ENCODE measurements around the gene HOXD10. TPM values are rescaled to one million over a fixed set of nuclear protein-coding genes. Genes with fewer than 3 reads are reported as not detected.
A peak's percentile ranks its signal among the peaks of the same experiment; 100 is the strongest.

The HOXD10 gene
- total and polyA plus RNA-seq, 2 of the 13 experiments (the other 11 are each of a cell fraction or from before 2014, with no cell fraction given): not detected

DNA sequence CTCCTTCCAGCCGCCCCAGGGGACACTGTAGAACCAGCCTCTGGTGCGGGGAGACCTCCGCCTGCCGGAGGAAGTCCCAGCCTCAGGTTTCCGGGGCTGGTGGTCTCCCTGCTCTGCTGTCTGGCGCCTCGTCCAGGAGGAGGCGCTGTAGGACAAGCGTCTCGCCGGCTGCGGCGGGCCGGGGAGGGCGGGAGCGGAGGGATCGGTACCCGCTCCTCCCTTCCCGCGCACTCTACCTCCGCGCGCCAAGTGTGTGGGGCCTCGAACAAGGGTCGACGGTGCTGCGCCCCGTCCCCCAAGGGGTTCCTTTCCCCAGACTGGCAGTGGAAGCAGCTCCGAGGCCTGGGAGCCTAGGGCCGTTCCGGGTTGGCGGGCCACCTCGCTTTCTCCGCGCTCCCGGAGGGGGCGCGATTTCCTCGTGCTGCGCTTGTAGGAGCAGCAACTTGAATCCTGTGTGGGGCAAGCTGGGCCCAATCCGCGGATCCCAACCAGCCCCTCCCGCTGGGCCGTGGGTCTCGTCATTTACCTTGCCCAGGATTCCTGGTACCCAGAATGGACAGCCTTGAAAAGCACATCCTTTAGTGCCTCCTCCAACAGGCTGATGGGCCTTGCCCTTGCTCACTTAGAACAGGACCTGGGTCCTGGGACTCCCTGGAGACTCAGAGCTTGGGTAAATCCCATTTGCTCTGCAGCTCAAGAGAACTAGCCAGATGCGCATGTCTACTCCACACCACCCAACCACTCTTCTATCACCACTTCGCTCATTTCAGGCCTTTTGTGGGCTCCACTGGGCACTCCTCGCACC lies 24.1 kb downstream of the HOXD10 start (continued):
- TF ChIP-seq EHMT2 (IDR thresholded peaks at IDR 0.05; ENCODE audit: borderline replicate concordance, low read depth, low read length) (no peak), MEIS1 (CRISPR knock-in tag; IDR thresholded peaks at IDR 0.05; ENCODE audit: borderline replicate concordance) (peak; percentile 57; the same call in 1 of the 2 replicates), ZFP62 (CRISPR knock-in tag; IDR thresholded peaks at IDR 0.05) (no peak), ZNF331 (CRISPR knock-in tag; IDR thresholded peaks at IDR 0.05) (peak; percentile 66; the same call in 1 of the 2 replicates), SOX6 (IDR thresholded peaks at IDR 0.05) (no peak), SOX6 (CRISPR knock-in tag; IDR thresholded peaks at IDR 0.05) (peak; percentile 36; the same call in 1 of the 2 replicates), ZNF235 (CRISPR knock-in tag; IDR thresholded peaks at IDR 0.05; ENCODE audit: borderline replicate concordance) (no peak), DMAP1 (CRISPR knock-in tag; IDR thresholded peaks at IDR 0.05) (peak; percentile 47), ZNF781 (CRISPR knock-in tag; IDR thresholded peaks at IDR 0.05; ENCODE audit: borderline replicate concordance, not compliant biosample characterization) (no peak), AGO1 (IDR thresholded peaks at IDR 0.05; ENCODE audit: low read depth, low read length, poor library complexity, severe bottlenecking) (peak; percentile 73), YY1 (IDR thresholded peaks at IDR 0.05; ENCODE audit: insufficient read depth, insufficient replicate concordance, low read depth, low read length) (peak; percentile 68), MAFK (conservative IDR thresholded peaks at IDR 0.05 in 1 of 2, IDR thresholded peaks at IDR 0.05 in 1 of 2; ENCODE audit: low read length in 2 of 2) (no peak), ZNF724P (CRISPR knock-in tag; IDR thresholded peaks at IDR 0.05; ENCODE audit: borderline replicate concordance) (peak; percentile 65; the same call in 1 of the 2 replicates), ZFAT (CRISPR knock-in tag; conservative IDR thresholded peaks at IDR 0.05) (no peak), ZNF598 (CRISPR knock-in tag; IDR thresholded peaks at IDR 0.05; ENCODE audit: borderline replicate concordance) (peak; percentile 91; the same call in 1 of the 2 replicates), NR2F1 (CRISPR knock-in tag; IDR thresholded peaks at IDR 0.05) (no peak), ZNF17 (CRISPR knock-in tag; IDR thresholded peaks at IDR 0.05) (no peak), BRCA1 (CRISPR knock-in tag; IDR thresholded peaks at IDR 0.05) (no peak), ZBTB8A (CRISPR knock-in tag; IDR thresholded peaks at IDR 0.05; ENCODE audit: borderline replicate concordance, low read depth) (no peak)
- TF ChIP-seq, protein P1, sequence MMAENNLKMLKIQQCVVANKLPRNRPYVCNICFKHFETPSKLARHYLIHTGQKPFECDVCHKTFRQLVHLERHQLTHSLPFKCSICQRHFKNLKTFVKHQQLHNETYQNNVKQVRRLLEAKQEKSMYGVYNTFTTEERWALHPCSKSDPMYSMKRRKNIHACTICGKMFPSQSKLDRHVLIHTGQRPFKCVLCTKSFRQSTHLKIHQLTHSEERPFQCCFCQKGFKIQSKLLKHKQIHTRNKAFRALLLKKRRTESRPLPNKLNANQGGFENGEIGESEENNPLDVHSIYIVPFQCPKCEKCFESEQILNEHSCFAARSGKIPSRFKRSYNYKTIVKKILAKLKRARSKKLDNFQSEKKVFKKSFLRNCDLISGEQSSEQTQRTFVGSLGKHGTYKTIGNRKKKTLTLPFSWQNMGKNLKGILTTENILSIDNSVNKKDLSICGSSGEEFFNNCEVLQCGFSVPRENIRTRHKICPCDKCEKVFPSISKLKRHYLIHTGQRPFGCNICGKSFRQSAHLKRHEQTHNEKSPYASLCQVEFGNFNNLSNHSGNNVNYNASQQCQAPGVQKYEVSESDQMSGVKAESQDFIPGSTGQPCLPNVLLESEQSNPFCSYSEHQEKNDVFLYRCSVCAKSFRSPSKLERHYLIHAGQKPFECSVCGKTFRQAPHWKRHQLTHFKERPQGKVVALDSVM (CRISPR knock-in tag; IDR thresholded peaks at IDR 0.05): peak; percentile 55; the same call in 1 of the 2 replicates
- TF ChIP-seq, protein P2, sequence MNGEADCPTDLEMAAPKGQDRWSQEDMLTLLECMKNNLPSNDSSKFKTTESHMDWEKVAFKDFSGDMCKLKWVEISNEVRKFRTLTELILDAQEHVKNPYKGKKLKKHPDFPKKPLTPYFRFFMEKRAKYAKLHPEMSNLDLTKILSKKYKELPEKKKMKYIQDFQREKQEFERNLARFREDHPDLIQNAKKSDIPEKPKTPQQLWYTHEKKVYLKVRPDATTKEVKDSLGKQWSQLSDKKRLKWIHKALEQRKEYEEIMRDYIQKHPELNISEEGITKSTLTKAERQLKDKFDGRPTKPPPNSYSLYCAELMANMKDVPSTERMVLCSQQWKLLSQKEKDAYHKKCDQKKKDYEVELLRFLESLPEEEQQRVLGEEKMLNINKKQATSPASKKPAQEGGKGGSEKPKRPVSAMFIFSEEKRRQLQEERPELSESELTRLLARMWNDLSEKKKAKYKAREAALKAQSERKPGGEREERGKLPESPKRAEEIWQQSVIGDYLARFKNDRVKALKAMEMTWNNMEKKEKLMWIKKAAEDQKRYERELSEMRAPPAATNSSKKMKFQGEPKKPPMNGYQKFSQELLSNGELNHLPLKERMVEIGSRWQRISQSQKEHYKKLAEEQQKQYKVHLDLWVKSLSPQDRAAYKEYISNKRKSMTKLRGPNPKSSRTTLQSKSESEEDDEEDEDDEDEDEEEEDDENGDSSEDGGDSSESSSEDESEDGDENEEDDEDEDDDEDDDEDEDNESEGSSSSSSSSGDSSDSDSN (CRISPR knock-in tag; IDR thresholded peaks at IDR 0.05): peak; percentile 55; the same call in 1 of the 2 replicates
- TF ChIP-seq, protein P3, sequence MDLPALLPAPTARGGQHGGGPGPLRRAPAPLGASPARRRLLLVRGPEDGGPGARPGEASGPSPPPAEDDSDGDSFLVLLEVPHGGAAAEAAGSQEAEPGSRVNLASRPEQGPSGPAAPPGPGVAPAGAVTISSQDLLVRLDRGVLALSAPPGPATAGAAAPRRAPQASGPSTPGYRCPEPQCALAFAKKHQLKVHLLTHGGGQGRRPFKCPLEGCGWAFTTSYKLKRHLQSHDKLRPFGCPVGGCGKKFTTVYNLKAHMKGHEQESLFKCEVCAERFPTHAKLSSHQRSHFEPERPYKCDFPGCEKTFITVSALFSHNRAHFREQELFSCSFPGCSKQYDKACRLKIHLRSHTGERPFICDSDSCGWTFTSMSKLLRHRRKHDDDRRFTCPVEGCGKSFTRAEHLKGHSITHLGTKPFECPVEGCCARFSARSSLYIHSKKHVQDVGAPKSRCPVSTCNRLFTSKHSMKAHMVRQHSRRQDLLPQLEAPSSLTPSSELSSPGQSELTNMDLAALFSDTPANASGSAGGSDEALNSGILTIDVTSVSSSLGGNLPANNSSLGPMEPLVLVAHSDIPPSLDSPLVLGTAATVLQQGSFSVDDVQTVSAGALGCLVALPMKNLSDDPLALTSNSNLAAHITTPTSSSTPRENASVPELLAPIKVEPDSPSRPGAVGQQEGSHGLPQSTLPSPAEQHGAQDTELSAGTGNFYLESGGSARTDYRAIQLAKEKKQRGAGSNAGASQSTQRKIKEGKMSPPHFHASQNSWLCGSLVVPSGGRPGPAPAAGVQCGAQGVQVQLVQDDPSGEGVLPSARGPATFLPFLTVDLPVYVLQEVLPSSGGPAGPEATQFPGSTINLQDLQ (CRISPR knock-in tag; IDR thresholded peaks at IDR 0.05): no peak

Data from HepG2 (cell line).